ENCODE results near the gene POM121L2.

POM121L2 gene

GRCh38 chr6:27294409-27294808, 17.7 kb downstream of the POM121L2 start:
- ChIA-PET CTCF (interaction anchor here (0.7 kb wide), 1 partner anchor 21 kb away, joined by 3 read pairs; no protein-coding TSS in a partner anchor), POLR2A (no interaction called here)
- peaks cover 1 to 59% (median 9%) of the 10 kb centered on the region in 5 experiments for H3K9me3 ChIP-seq (ENCODE audit: control extremely low read depth in 1 of 5, control insufficient read depth in 4 of 5, insufficient read depth in 2 of 5, low read depth in 1 of 5, low read length in 4 of 5)
- no peak overlapping the region for H3K27ac ChIP-seq (ENCODE audit: insufficient read depth in 1 of 2, low read depth in 1 of 2, low read length in 2 of 2, poor library complexity in 1 of 2, severe bottlenecking in 2 of 2)
- 24% methylated on average over 4 of the region's 5 CpGs for WGBS (ENCODE audit: insufficient coverage)
- DNase-seq = no peak
- no peaks in the 10 kb centered on the region for H3K4me1 ChIP-seq (ENCODE audit: control extremely low read depth in 1 of 4, control insufficient read depth in 4 of 4, insufficient read depth in 4 of 4, low read length in 3 of 4)
- no peak overlapping the region for H3K4me3 ChIP-seq (ENCODE audit: control insufficient read depth in 1 of 7, extremely low read depth in 1 of 7, insufficient read depth in 4 of 7, low read depth in 2 of 7, low read length in 6 of 7)
- no peaks in the 10 kb centered on the region for H3K36me3 ChIP-seq (ENCODE audit: control insufficient read depth in 4 of 4, insufficient read depth in 4 of 4, low read length in 3 of 4)
- H3K27me3 ChIP-seq (replicated peaks in 2 of 5; ENCODE audit: control insufficient read depth in 4 of 5, insufficient read depth in 5 of 5, low read length in 4 of 5) = peaks cover 32 to 98% (median 76%) of the 10 kb centered on the region in 5 experiments

- no peaks in the 10 kb centered on the region for H3K4me1 ChIP-seq (ENCODE audit: control extremely low read depth in 1 of 4, control insufficient read depth in 4 of 4, insufficient read depth in 4 of 4, low read length in 3 of 4)
- no peak for DNase-seq
- peaks cover 39 to 100% (median 84%) of the 10 kb centered on the region in 5 experiments for H3K27me3 ChIP-seq (replicated peaks in 2 of 5; ENCODE audit: control insufficient read depth in 4 of 5, insufficient read depth in 5 of 5, low read length in 4 of 5)
- H3K9me3 ChIP-seq (ENCODE audit: control extremely low read depth in 1 of 5, control insufficient read depth in 4 of 5, insufficient read depth in 2 of 5, low read depth in 1 of 5, low read length in 4 of 5) = peaks cover 0 to 61% (median 9%) of the 10 kb centered on the region in 5 experiments
- ChIA-PET CTCF (no interaction called here), POLR2A (no interaction called here)
- 20% methylated on average over 24 of the region's 28 CpGs for WGBS (ENCODE audit: insufficient coverage)
- no peak overlapping the region for H3K27ac ChIP-seq (ENCODE audit: insufficient read depth in 1 of 2, low read depth in 1 of 2, low read length in 2 of 2, poor library complexity in 1 of 2, severe bottlenecking in 2 of 2)
- no peak overlapping the region for H3K4me3 ChIP-seq (ENCODE audit: control insufficient read depth in 1 of 7, extremely low read depth in 1 of 7, insufficient read depth in 4 of 7, low read depth in 2 of 7, low read length in 6 of 7)
- H3K36me3 ChIP-seq (ENCODE audit: control insufficient read depth in 4 of 4, insufficient read depth in 4 of 4, low read length in 3 of 4) = no peaks in the 10 kb centered on the region
These were observed 18.5 kb downstream of the POM121L2 start for GRCh38 chr6:27293436-27294098.

- no peak overlapping the region for H3K4me3 ChIP-seq (ENCODE audit: control insufficient read depth in 1 of 7, extremely low read depth in 1 of 7, insufficient read depth in 4 of 7, low read depth in 2 of 7, low read length in 6 of 7)
These were observed 21.2 kb downstream of the POM121L2 start for GRCh38 chr6:27290850-27291208.

GRCh38 chr6:27290065-27290849, 21.8 kb downstream of the POM121L2 start:
- Histone ChIP-seq H3K4me3 (ENCODE audit: control insufficient read depth in 1 of 7, extremely low read depth in 1 of 7, insufficient read depth in 4 of 7, low read depth in 2 of 7, low read length in 6 of 7) (no peak overlapping the region), H3K36me3 (ENCODE audit: control insufficient read depth in 4 of 4, insufficient read depth in 4 of 4, low read length in 3 of 4) (no peaks in the 10 kb centered on the region), H3K9me3 (ENCODE audit: control extremely low read depth in 1 of 5, control insufficient read depth in 4 of 5, insufficient read depth in 2 of 5, low read depth in 1 of 5, low read length in 4 of 5) (peaks cover 0 to 56% (median 15%) of the 10 kb centered on the region in 5 experiments), H3K4me1 (ENCODE audit: control extremely low read depth in 1 of 4, control insufficient read depth in 4 of 4, insufficient read depth in 4 of 4, low read length in 3 of 4) (no peaks in the 10 kb centered on the region), H3K27ac (ENCODE audit: insufficient read depth in 1 of 2, low read depth in 1 of 2, low read length in 2 of 2, poor library complexity in 1 of 2, severe bottlenecking in 2 of 2) (peak overlapping the region in 1 of 2 experiments; percentile 15), H3K27me3 (replicated peaks in 2 of 5; ENCODE audit: control insufficient read depth in 4 of 5, insufficient read depth in 5 of 5, low read length in 4 of 5) (peaks cover 41 to 100% (median 72%) of the 10 kb centered on the region in 5 experiments)
- WGBS (ENCODE audit: insufficient coverage) = 10% methylated on average over 15 of the region's 25 CpGs
- POLR2A ChIA-PET = interaction anchor here (0.5 kb wide), 1 partner anchor 80 kb away, joined by 3 read pairs; no protein-coding TSS in a partner anchor
- DNase-seq = no peak
- CTCF ChIA-PET = no interaction called here

More at GRCh38 chr6:27290850-27291208, 21.2 kb downstream of the POM121L2 start:
- DNase-seq = no peak
- CTCF ChIA-PET = no interaction called here
- Histone ChIP-seq H3K4me1 (ENCODE audit: control extremely low read depth in 1 of 4, control insufficient read depth in 4 of 4, insufficient read depth in 4 of 4, low read length in 3 of 4) (no peaks in the 10 kb centered on the region), H3K9me3 (ENCODE audit: control extremely low read depth in 1 of 5, control insufficient read depth in 4 of 5, insufficient read depth in 2 of 5, low read depth in 1 of 5, low read length in 4 of 5) (peaks cover 0 to 58% (median 15%) of the 10 kb centered on the region in 5 experiments), H3K36me3 (ENCODE audit: control insufficient read depth in 4 of 4, insufficient read depth in 4 of 4, low read length in 3 of 4) (no peaks in the 10 kb centered on the region), H3K27ac (ENCODE audit: insufficient read depth in 1 of 2, low read depth in 1 of 2, low read length in 2 of 2, poor library complexity in 1 of 2, severe bottlenecking in 2 of 2) (no peak overlapping the region), H3K27me3 (replicated peaks in 2 of 5; ENCODE audit: control insufficient read depth in 4 of 5, insufficient read depth in 5 of 5, low read length in 4 of 5) (peaks cover 45 to 100% (median 75%) of the 10 kb centered on the region in 5 experiments)
- POLR2A ChIA-PET = interaction anchor here (0.5 kb wide), 1 partner anchor 79 kb away, joined by 3 read pairs; no protein-coding TSS in a partner anchor
- 20% methylated on average over 10 of the region's 10 CpGs for WGBS (ENCODE audit: insufficient coverage)

- Histone ChIP-seq H3K4me3 (ENCODE audit: control insufficient read depth in 1 of 7, extremely low read depth in 1 of 7, insufficient read depth in 4 of 7, low read depth in 2 of 7, low read length in 6 of 7) (peak overlapping the region in 1 of 7 experiments; percentile 11), H3K27me3 (replicated peaks in 2 of 5; ENCODE audit: control insufficient read depth in 4 of 5, insufficient read depth in 5 of 5, low read length in 4 of 5) (peaks cover 37 to 100% (median 65%) of the 10 kb centered on the region in 5 experiments), H3K27ac (ENCODE audit: insufficient read depth in 1 of 2, low read depth in 1 of 2, low read length in 2 of 2, poor library complexity in 1 of 2, severe bottlenecking in 2 of 2) (peak overlapping the region in 1 of 2 experiments; percentile 30), H3K9me3 (ENCODE audit: control extremely low read depth in 1 of 5, control insufficient read depth in 4 of 5, insufficient read depth in 2 of 5, low read depth in 1 of 5, low read length in 4 of 5) (peaks cover 1 to 48% (median 21%) of the 10 kb centered on the region in 5 experiments), H3K36me3 (ENCODE audit: control insufficient read depth in 4 of 4, insufficient read depth in 4 of 4, low read length in 3 of 4) (no peaks in the 10 kb centered on the region), H3K4me1 (ENCODE audit: control extremely low read depth in 1 of 4, control insufficient read depth in 4 of 4, insufficient read depth in 4 of 4, low read length in 3 of 4) (no peaks in the 10 kb centered on the region)
- ChIA-PET CTCF (no interaction called here), POLR2A (no interaction called here)
- DNase-seq = no peak
- 7% methylated on average over 22 of the region's 33 CpGs for WGBS (ENCODE audit: insufficient coverage)
These were observed 23.7 kb downstream of the POM121L2 start for GRCh38 chr6:27288136-27289044.

DNA sequence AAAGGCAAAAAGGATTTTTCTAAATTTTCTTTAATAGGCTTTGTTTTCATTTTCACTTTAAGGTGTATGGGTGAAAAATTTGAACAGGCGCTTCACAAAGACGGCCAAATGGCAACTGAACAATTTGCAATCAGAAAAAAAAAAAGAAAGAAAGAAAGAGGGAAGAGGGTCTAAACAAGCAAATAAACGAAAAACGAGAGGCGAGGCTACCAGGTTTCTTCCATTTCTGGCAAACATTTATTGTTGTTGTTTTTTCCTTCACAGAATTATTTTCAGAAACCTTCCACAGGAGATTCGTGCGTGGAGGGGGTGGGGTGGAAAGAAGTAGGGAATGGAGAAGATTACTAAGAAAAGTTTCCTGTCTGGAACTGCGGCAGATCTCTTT, 24.3 kb downstream of the POM121L2 start:
- Histone ChIP-seq H3K36me3 (ENCODE audit: control insufficient read depth in 4 of 4, insufficient read depth in 4 of 4, low read length in 3 of 4) (no peaks in the 10 kb centered on the region), H3K9me3 (ENCODE audit: control extremely low read depth in 1 of 5, control insufficient read depth in 4 of 5, insufficient read depth in 2 of 5, low read depth in 1 of 5, low read length in 4 of 5) (peaks cover 4 to 50% (median 20%) of the 10 kb centered on the region in 5 experiments), H3K4me1 (ENCODE audit: control extremely low read depth in 1 of 4, control insufficient read depth in 4 of 4, insufficient read depth in 4 of 4, low read length in 3 of 4) (no peaks in the 10 kb centered on the region), H3K27ac (ENCODE audit: insufficient read depth in 1 of 2, low read depth in 1 of 2, low read length in 2 of 2, poor library complexity in 1 of 2, severe bottlenecking in 2 of 2) (no peak overlapping the region), H3K27me3 (replicated peaks in 2 of 5; ENCODE audit: control insufficient read depth in 4 of 5, insufficient read depth in 5 of 5, low read length in 4 of 5) (peaks cover 42 to 100% (median 66%) of the 10 kb centered on the region in 5 experiments), H3K4me3 (ENCODE audit: control insufficient read depth in 1 of 7, extremely low read depth in 1 of 7, insufficient read depth in 4 of 7, low read depth in 2 of 7, low read length in 6 of 7) (no peak overlapping the region)
- 7% methylated on average over 6 of the region's 8 CpGs for WGBS (ENCODE audit: insufficient coverage)
- ChIA-PET POLR2A (no interaction called here), CTCF (no interaction called here)
- no peak for DNase-seq

Measured in common myeloid progenitor, CD34-positive (primary cell).